Measurements from ENCODE around the gene SCGB1D2.

GRCh38 chr11:62201376-62201775 is 40.7 kb upstream of the SCGB1D2 start:
- TF ChIP-seq CEBPB (IDR thresholded peaks at IDR 0.05) (no peak), FOXM1 (IDR thresholded peaks at IDR 0.05; ENCODE audit: borderline replicate concordance, low read depth) (no peak), YY1 (IDR thresholded peaks at IDR 0.05; ENCODE audit: low read depth) (no peak)
